Lung (tissue), 12 donors: ENCODE results near the gene CDHR5. TPM values are rescaled to one million over a fixed set of nuclear protein-coding genes. Genes with fewer than 3 reads are reported as not detected.
"Not testable (repeated sequence)": the region's sequence is repeated elsewhere in the genome, so short reads cannot be mapped to it uniquely, and the experiment has no call there.

Experiments used
- ATAC-seq: fragments of 200-7000 bp; cut with Tn5 transposase; one replicate; pipeline ENCODE4 v1.9.1; 2020; ENCODE audit warnings: moderate number of reproducible peaks; ENCODE audit not compliant: insufficient read depth, low FRiP score
- DNase-seq, 3 donors: peaks; one replicate each; pipeline ENCODE4 v3.0.0-alpha.2; 2013 to 2017
- H3K27ac ChIP-seq, 2 donors: one replicate each; pipeline ENCODE4 v1.5.1; 2013; ENCODE audit warnings: mild to moderate bottlenecking in 2 of 2, moderate library complexity in 2 of 2, control low read depth in 1 of 2, inconsistent platforms in 1 of 2, low read depth in 1 of 2, low read length in 1 of 2
- H3K27me3 ChIP-seq, 3 donors: one replicate each; pipeline ENCODE4 v1.5.1; 2013; ENCODE audit warnings: low read length in 2 of 3; ENCODE audit not compliant: control insufficient read depth in 3 of 3, insufficient read depth in 3 of 3
- H3K36me3 ChIP-seq, 4 donors: one replicate each; pipeline ENCODE4 v1.5.1; 2013; ENCODE audit warnings: low read length in 4 of 4, mild to moderate bottlenecking in 1 of 4, moderate library complexity in 1 of 4; ENCODE audit not compliant: control insufficient read depth in 4 of 4, insufficient read depth in 4 of 4
- H3K4me1 ChIP-seq, 5 donors: one replicate each; pipeline ENCODE4 v1.5.1; 2013; ENCODE audit warnings: low read length in 5 of 5, mild to moderate bottlenecking in 2 of 5, moderate library complexity in 1 of 5; ENCODE audit not compliant: control insufficient read depth in 5 of 5, insufficient read depth in 5 of 5
- H3K4me3 ChIP-seq: one replicate; pipeline ENCODE4 v1.5.1; 2013; ENCODE audit warnings: mild to moderate bottlenecking, control low read depth, moderate library complexity
- H3K9ac ChIP-seq, 2 donors: one replicate each; pipeline ENCODE4 v1.5.1; 2013; ENCODE audit warnings: low read length in 2 of 2, control low read depth in 1 of 2; ENCODE audit not compliant: insufficient read depth in 1 of 2
- H3K9me3 ChIP-seq, 4 donors: one replicate each; pipeline ENCODE4 v1.5.1; 2013; ENCODE audit warnings: low read length in 3 of 4, mild to moderate bottlenecking in 1 of 4, moderate library complexity in 1 of 4; ENCODE audit not compliant: control insufficient read depth in 4 of 4, insufficient read depth in 3 of 4
- CTCF ChIP-seq: IDR thresholded peaks from 2 replicates; pipeline ENCODE4 v1.5.1; 2012; ENCODE audit warnings: mild to moderate bottlenecking; ENCODE audit errors: control extremely low read depth, extremely low read depth
- WGBS, 2 donors: extraction: QIAGEN DNeasy Blood & Tissue Kit; methylation state at CpG; one replicate each; pipeline ENCODE4 v1.1.7; 2013; 5-methylcytosine and 5-hydroxymethylcytosine counted together
- polyA plus RNA-seq, 2 donors: library from polyadenylated mRNA; stranded (reverse); fragments of 200-250 nt; gene quantifications; one replicate each; pipeline ENCODE4 v1.2.1, GENCODE V29; 2013
- total RNA-seq, 2 donors: library from RNA; depleted of rRNA in 1 of 2; stranded (reverse); fragments of >200 nt in 1 of 2; gene quantifications; one replicate each; pipeline ENCODE4 v1.2.1, GENCODE V29; 2014 to 2021
- donor health status: control.
- donor health status: control.
- donor health status: Bipolar disorder and iron deficiency.
- donor health status: healthy.
- donor health status: DM: yes; HTN: yes; CAD: no.

The CDHR5 gene
- total and polyA plus RNA-seq, 4 donors, result 0.02 to 0.10 TPM; not detected in 2

- DNase-seq, result no peak
Measured at GRCh38 chr11:650482-650881, 25.7 kb upstream of the CDHR5 start.

DNA sequence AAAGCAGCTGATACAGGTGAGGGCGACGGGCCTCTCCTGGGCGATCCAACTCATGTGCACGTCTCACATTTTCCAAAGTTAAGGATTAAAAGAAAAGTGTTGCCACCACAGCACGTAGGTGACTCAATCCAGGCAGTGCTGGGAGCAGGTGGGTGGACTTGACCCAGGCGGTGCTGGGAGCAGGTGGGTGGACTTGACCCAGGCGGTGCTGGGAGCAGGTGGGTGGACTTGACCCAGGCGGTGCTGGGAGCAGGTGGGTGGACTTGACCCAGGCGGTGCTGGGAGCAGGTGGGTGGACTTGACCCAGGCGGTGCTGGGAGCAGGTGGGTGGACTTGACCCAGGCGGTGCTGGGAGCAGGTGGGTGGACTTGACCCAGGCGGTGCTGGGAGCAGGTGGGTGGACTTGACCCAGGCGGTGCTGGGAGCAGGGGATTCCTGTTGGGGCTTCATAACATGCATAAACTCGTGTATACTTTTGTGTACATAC, 23.0 kb upstream of the CDHR5 start:
- H3K27me3 ChIP-seq, DNase-seq, ATAC-seq, H3K9me3 ChIP-seq, H3K9ac ChIP-seq, H3K4me1 ChIP-seq, H3K27ac ChIP-seq, H3K4me3 ChIP-seq: not testable (repeated sequence)
- H3K36me3 ChIP-seq, result peaks cover 0 to 26% (median 1%) of the 10 kb centered on the region in 4 donors
- 91 to 93% methylated on average over 9 to 10 of the region's 14 CpGs for WGBS, 2 donors

More at GRCh38 chr11:650482-650881, 25.7 kb upstream of the CDHR5 start:
- Histone ChIP-seq H3K9me3 (peaks cover 0 to 4% (median 0%) of the 10 kb centered on the region in 4 donors), H3K4me1 (peaks cover 0 to 2% (median 0%) of the 10 kb centered on the region in 5 donors), H3K9ac (no peak overlapping the region), H3K36me3 (peaks cover 0 to 18% (median 1%) of the 10 kb centered on the region in 4 donors), H3K4me3 (no peak overlapping the region), H3K27ac (no peak overlapping the region), H3K27me3 (no peaks in the 10 kb centered on the region)
- ATAC-seq, result no peak
- 96 to 97% methylated on average over 10 of the region's 10 CpGs for WGBS, 2 donors
- no peak for TF ChIP-seq CTCF

DNA sequence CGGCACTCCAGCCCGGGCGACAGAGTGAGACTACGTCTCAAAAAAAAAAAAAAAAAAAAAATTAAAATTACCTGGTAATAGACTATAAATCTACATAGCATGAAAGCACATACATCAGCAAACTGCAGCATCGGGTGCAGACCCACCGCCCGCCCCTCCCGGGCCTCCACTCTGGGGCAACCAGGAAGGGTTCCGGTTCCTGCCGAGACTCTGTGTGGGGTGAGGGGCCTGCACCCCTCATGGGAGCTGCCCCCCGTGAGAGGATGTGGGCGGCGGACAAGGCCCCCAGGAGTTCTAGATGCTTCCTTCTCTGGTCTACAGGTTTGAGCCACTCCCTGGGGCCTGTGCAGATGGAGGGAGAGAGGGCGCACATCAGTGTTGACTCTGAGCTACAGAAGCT, 21.5 kb upstream of the CDHR5 start:
- Histone ChIP-seq H3K4me1 (no peaks in the 10 kb centered on the region), H3K27ac (no peak overlapping the region), H3K36me3 (peaks cover 2 to 33% (median 5%) of the 10 kb centered on the region in 4 donors), H3K27me3 (no peaks in the 10 kb centered on the region), H3K9me3 (peaks cover 0 to 2% (median 0%) of the 10 kb centered on the region in 4 donors), H3K9ac (no peak overlapping the region), H3K4me3 (no peak overlapping the region)
- 72 to 91% methylated on average over 14 of the region's 14 CpGs for WGBS, 2 donors
- DNase-seq (no peak), ATAC-seq (no peak)
- no peak for TF ChIP-seq CTCF

- WGBS, 2 donors, result 82 to 87% methylated on average over 16 of the region's 16 CpGs
- Histone ChIP-seq H3K4me1 (peaks cover 0 to 2% (median 0%) of the 10 kb centered on the region in 5 donors), H3K4me3 (no peak overlapping the region), H3K27me3 (peaks cover 0 to 1% (median 0%) of the 10 kb centered on the region in 3 donors), H3K9ac (no peak overlapping the region), H3K27ac (no peak overlapping the region), H3K9me3 (peaks cover 0 to 2% (median 0%) of the 10 kb centered on the region in 4 donors), H3K36me3 (peaks cover 2 to 31% (median 5%) of the 10 kb centered on the region in 4 donors)
- TF ChIP-seq CTCF, result no peak
- DNase-seq, result no peak
- no peak for ATAC-seq
Measured at GRCh38 chr11:645536-645935, 20.8 kb upstream of the CDHR5 start.
